Measurements from ENCODE around the gene MST1.

The MST1 gene

GRCh38 chr3:49722896-49723295, 33.6 kb upstream of the MST1 start:
- no peak for TF ChIP-seq CTCF (IDR thresholded peaks at IDR 0.05; ENCODE audit: insufficient read depth, missing control alignments)
- FAIRE-seq, result no peak
- no peak for DNase-seq (ENCODE audit: insufficient read length, low spot score)

- DNase-seq (ENCODE audit: insufficient read length, low spot score) (no peak), FAIRE-seq (no peak)
- TF ChIP-seq CTCF (IDR thresholded peaks at IDR 0.05; ENCODE audit: insufficient read depth, missing control alignments), result no peak
Measured at GRCh38 chr3:49721896-49722781, 32.9 kb upstream of the MST1 start.

GRCh38 chr3:49721596-49721895, 32.3 kb upstream of the MST1 start:
- no peak for TF ChIP-seq CTCF (IDR thresholded peaks at IDR 0.05; ENCODE audit: insufficient read depth, missing control alignments)
- no peak for FAIRE-seq
- no peak for DNase-seq (ENCODE audit: insufficient read length, low spot score)

GRCh38 chr3:49720855-49721595, 31.8 kb upstream of the MST1 start:
- no peak for DNase-seq (ENCODE audit: insufficient read length, low spot score)
- TF ChIP-seq CTCF (IDR thresholded peaks at IDR 0.05; ENCODE audit: insufficient read depth, missing control alignments), result no peak
- FAIRE-seq, result no peak

GRCh38 chr3:49719214-49719884, 30.1 kb upstream of the MST1 start, which contains the start of gene AMIGO3:
AMIGO3 (minus strand) TSS chr3:49719684; CDS start chr3:49719465, 219 bp downstream.
- peak; percentile 10 for TF ChIP-seq CTCF (IDR thresholded peaks at IDR 0.05; ENCODE audit: insufficient read depth, missing control alignments)
- FAIRE-seq (no peak), DNase-seq (ENCODE audit: insufficient read length, low spot score) (peak; percentile 100)

- TF ChIP-seq CTCF (IDR thresholded peaks at IDR 0.05; ENCODE audit: insufficient read depth, missing control alignments), result no peak
- FAIRE-seq, result no peak
- no peak for DNase-seq (ENCODE audit: insufficient read length, low spot score)
Measured at GRCh38 chr3:49718858-49719213, 29.6 kb upstream of the MST1 start.
